BLaER1 treated with 17β-estradiol and CSF1 and Interleukin-3, amounts not matched to agents 10 nM and 100 nM (cell line): ENCODE results near the gene ATIC.
"Not testable (repeated sequence)": the region's sequence is repeated elsewhere in the genome, so short reads cannot be mapped to it uniquely, and the experiment has no call there.

ENCODE experiments used
- H3K27ac ChIP-seq, 11 experiments: shearing (Covaris generic); formaldehyde crosslinking; 2 replicates each; pipeline ENCODE4 v1.8.1; 2022
- H3K27me3 ChIP-seq, 11 experiments: shearing (Covaris generic); formaldehyde crosslinking; 2 replicates each; pipeline ENCODE4 v1.8.1; 2022
- H3K36me3 ChIP-seq, 11 experiments: shearing (Covaris generic); formaldehyde crosslinking; 2 replicates each; pipeline ENCODE4 v1.8.1; 2022
- H3K4me1 ChIP-seq, 10 experiments: shearing (Covaris generic); formaldehyde crosslinking; 2 replicates each; pipeline ENCODE4 v1.8.1; 2022
- H3K4me2 ChIP-seq, 11 experiments: shearing (Covaris generic); formaldehyde crosslinking; 2 replicates each; pipeline ENCODE4 v1.8.1; 2022
- H3K4me3 ChIP-seq, 10 experiments: shearing (Covaris generic); formaldehyde crosslinking; 2 replicates each; pipeline ENCODE4 v1.8.1; 2022
- H3K9ac ChIP-seq, 11 experiments: shearing (Covaris generic); formaldehyde crosslinking; 2 replicates each; pipeline ENCODE4 v1.8.1; 2022
- H3K9me3 ChIP-seq, 11 experiments: shearing (Covaris generic); formaldehyde crosslinking; replicated peaks in 1 of 11; 2 replicates each; pipeline ENCODE4 v1.8.1; 2022
- H4K20me1 ChIP-seq, 11 experiments: shearing (Covaris generic); formaldehyde crosslinking; 2 replicates each; pipeline ENCODE4 v1.8.1; 2022
- Cebpa-rat ChIP-seq, 11 experiments: shearing (Covaris generic); IDR thresholded peaks; 2 replicates each; pipeline ENCODE4 v1.8.1; 2022

Gene ATIC

GRCh38 chr2:215356334-215356947, 44.6 kb downstream of the ATIC start:
- Histone ChIP-seq H3K4me2 (no peak overlapping the region), H3K9me3 (no peaks in the 10 kb centered on the region), H3K27ac (no peak overlapping the region), H3K27me3 (no peaks in the 10 kb centered on the region), H4K20me1 (peaks cover 0 to 25% (median 0%) of the 10 kb centered on the region in 11 experiments; a peak in 5 of 22 replicates), H3K9ac (no peak overlapping the region), H3K4me3 (no peak overlapping the region), H3K4me1 (no peaks in the 10 kb centered on the region), H3K36me3 (peaks cover 27 to 86% (median 44%) of the 10 kb centered on the region in 11 experiments; a peak in 21 of 22 replicates)
- TF ChIP-seq Cebpa-rat (IDR thresholded peaks at IDR 0.05): no peak

- Histone ChIP-seq H3K27me3 (no peaks in the 10 kb centered on the region), H3K9ac (no peak overlapping the region), H3K4me1 (no peaks in the 10 kb centered on the region), H3K4me2 (no peak overlapping the region), H3K27ac (no peak overlapping the region), H4K20me1 (peaks cover 0 to 30% (median 0%) of the 10 kb centered on the region in 11 experiments; a peak in 5 of 22 replicates), H3K36me3 (peaks cover 28 to 86% (median 45%) of the 10 kb centered on the region in 11 experiments), H3K4me3 (no peak overlapping the region), H3K9me3 (no peaks in the 10 kb centered on the region)
- no peak for TF ChIP-seq Cebpa-rat (IDR thresholded peaks at IDR 0.05)
These were observed 45.1 kb downstream of the ATIC start for GRCh38 chr2:215356948-215357461.

- H3K9ac ChIP-seq: no peak overlapping the region
- H3K27ac ChIP-seq: no peak overlapping the region
- H3K9me3 ChIP-seq: no peaks in the 10 kb centered on the region
- H3K4me3 ChIP-seq: no peak overlapping the region
- no peak for TF ChIP-seq Cebpa-rat (IDR thresholded peaks at IDR 0.05)
- peaks cover 34 to 86% (median 52%) of the 10 kb centered on the region in 11 experiments for H3K36me3 ChIP-seq
- no peaks in the 10 kb centered on the region for H3K4me1 ChIP-seq
- H3K4me2 ChIP-seq: no peak overlapping the region
- no peaks in the 10 kb centered on the region for H3K27me3 ChIP-seq
- peaks cover 0 to 37% (median 0%) of the 10 kb centered on the region in 11 experiments; a peak in 6 of 22 replicates for H4K20me1 ChIP-seq
These were observed 45.8 kb downstream of the ATIC start for GRCh38 chr2:215357660-215358059.

GRCh38 chr2:215358312-215358845, 46.5 kb downstream of the ATIC start:
- Histone ChIP-seq H3K4me3 (no peak overlapping the region), H3K27me3 (no peaks in the 10 kb centered on the region), H3K9ac (no peak overlapping the region), H3K4me1 (no peaks in the 10 kb centered on the region), H3K4me2 (no peak overlapping the region), H3K36me3 (peaks cover 40 to 89% (median 56%) of the 10 kb centered on the region in 11 experiments), H3K27ac (no peak overlapping the region), H4K20me1 (peaks cover 0 to 44% (median 0%) of the 10 kb centered on the region in 11 experiments; a peak in 6 of 22 replicates), H3K9me3 (no peaks in the 10 kb centered on the region)
- TF ChIP-seq Cebpa-rat (IDR thresholded peaks at IDR 0.05): no peak

DNA sequence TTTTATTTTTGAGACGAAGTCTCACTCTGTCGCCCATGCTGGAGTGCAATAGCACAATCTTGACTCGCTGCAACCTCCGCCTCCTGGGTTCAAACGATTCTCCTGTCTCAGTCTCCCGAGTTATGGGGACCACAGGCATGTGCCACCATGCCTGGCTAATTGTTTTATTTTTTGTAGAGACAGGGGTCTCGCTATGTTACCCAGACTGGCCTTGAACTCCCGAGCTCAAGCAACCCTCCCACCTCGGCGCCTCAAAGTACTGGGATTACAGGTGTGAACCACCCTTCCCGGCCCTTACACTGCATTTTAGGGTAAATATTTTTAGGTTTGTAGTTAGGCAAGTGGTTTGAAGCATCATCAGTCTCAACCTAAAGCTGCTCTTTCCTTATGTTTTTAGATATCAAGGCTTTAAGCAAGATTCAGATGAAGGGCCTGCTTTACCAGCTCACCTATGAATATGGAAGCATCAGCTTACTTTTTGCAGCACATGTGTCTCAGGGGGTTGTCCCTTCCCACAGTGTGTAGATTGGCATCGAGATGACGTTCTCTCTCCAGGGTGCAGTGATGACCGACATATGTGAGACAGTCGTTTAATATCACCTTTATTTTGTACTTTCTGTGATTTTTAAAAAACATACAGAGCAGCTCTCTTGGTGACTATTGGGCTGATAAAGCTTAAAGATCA, 47.2 kb downstream of the ATIC start:
- no peak for TF ChIP-seq Cebpa-rat (IDR thresholded peaks at IDR 0.05)
- H3K4me1 ChIP-seq: no peaks in the 10 kb centered on the region
- H3K4me3 ChIP-seq: no peak overlapping the region
- H3K36me3 ChIP-seq: peaks cover 38 to 89% (median 56%) of the 10 kb centered on the region in 11 experiments
- H3K4me2 ChIP-seq: no peak overlapping the region
- peaks cover 0 to 51% (median 0%) of the 10 kb centered on the region in 11 experiments; a peak in 6 of 22 replicates for H4K20me1 ChIP-seq
- H3K9me3 ChIP-seq: no peaks in the 10 kb centered on the region
- no peak overlapping the region for H3K27ac ChIP-seq
- no peaks in the 10 kb centered on the region for H3K27me3 ChIP-seq
- no peak overlapping the region for H3K9ac ChIP-seq

DNA sequence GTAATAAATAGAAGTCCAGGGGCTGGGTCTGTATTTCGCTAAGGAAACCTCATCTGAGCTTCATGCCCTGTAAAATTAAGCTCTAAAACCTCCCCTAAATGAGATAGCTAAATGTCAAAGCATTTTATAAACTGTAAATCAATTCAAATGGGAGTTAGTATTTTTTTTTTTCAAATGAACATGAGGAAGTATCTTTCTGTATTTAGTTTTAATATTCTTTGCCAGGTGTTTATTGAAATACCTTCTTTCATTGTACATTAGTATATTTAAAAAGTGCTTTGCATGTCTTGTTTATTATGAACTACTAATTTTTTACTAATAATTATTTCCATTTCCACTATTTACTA, 47.7 kb downstream of the ATIC start:
- Histone ChIP-seq H3K4me1 (no peaks in the 10 kb centered on the region), H3K27ac (no peak overlapping the region), H3K4me3 (no peak overlapping the region), H3K9ac (no peak overlapping the region), H3K36me3 (peaks cover 37 to 89% (median 60%) of the 10 kb centered on the region in 11 experiments), H3K4me2 (no peak overlapping the region), H3K27me3 (no peaks in the 10 kb centered on the region), H4K20me1 (peaks cover 0 to 56% (median 0%) of the 10 kb centered on the region in 11 experiments; a peak in 6 of 22 replicates), H3K9me3 (no peaks in the 10 kb centered on the region)
- no peak for TF ChIP-seq Cebpa-rat (IDR thresholded peaks at IDR 0.05)

GRCh38 chr2:215360059-215360458, 48.2 kb downstream of the ATIC start:
- H3K36me3 ChIP-seq: peaks cover 36 to 89% (median 64%) of the 10 kb centered on the region in 11 experiments
- not testable (repeated sequence) for H3K4me1 ChIP-seq

GRCh38 chr2:215360596-215360995, 48.7 kb downstream of the ATIC start:
- H4K20me1 ChIP-seq: peaks cover 0 to 66% (median 0%) of the 10 kb centered on the region in 11 experiments; a peak in 6 of 22 replicates
- TF ChIP-seq Cebpa-rat (IDR thresholded peaks at IDR 0.05): no peak
- no peaks in the 10 kb centered on the region for H3K27me3 ChIP-seq
- no peaks in the 10 kb centered on the region for H3K9me3 ChIP-seq
- H3K4me1 ChIP-seq: 0 out of 20 replicates have a peak, but pooled peaks cover 0 to 5% (median 0%) of the 10 kb centered on the region in 10 experiments
- no peak overlapping the region for H3K4me3 ChIP-seq
- no peak overlapping the region for H3K4me2 ChIP-seq
- no peak overlapping the region for H3K9ac ChIP-seq
- no peak overlapping the region for H3K27ac ChIP-seq
- H3K36me3 ChIP-seq: peaks cover 31 to 88% (median 69%) of the 10 kb centered on the region in 11 experiments

More at GRCh38 chr2:215360059-215360458, 48.2 kb downstream of the ATIC start:
- H3K9ac ChIP-seq, H3K27ac ChIP-seq, H3K4me3 ChIP-seq, H3K9me3 ChIP-seq, H3K4me2 ChIP-seq, H3K27me3 ChIP-seq: not testable (repeated sequence)
- peaks cover 0 to 61% (median 0%) of the 10 kb centered on the region in 11 experiments; a peak in 6 of 22 replicates for H4K20me1 ChIP-seq

GRCh38 chr2:215361211-215361875, 49.5 kb downstream of the ATIC start:
- no peak overlapping the region for H3K27ac ChIP-seq
- H4K20me1 ChIP-seq: peaks cover 0 to 74% (median 0%) of the 10 kb centered on the region in 11 experiments; a peak in 6 of 22 replicates
- H3K9me3 ChIP-seq: no peaks in the 10 kb centered on the region
- H3K4me1 ChIP-seq: 0 out of 20 replicates have a peak, but pooled peaks cover 0 to 5% (median 0%) of the 10 kb centered on the region in 10 experiments
- peaks cover 31 to 88% (median 77%) of the 10 kb centered on the region in 11 experiments for H3K36me3 ChIP-seq
- H3K27me3 ChIP-seq: no peaks in the 10 kb centered on the region
- H3K4me3 ChIP-seq: no peak overlapping the region
- H3K9ac ChIP-seq: no peak overlapping the region
- H3K4me2 ChIP-seq: no peak overlapping the region
- no peak for TF ChIP-seq Cebpa-rat (IDR thresholded peaks at IDR 0.05)
